Activated naive CD4-positive, alpha-beta T cell treated with anti-CD3 and anti-CD28 coated beads for 36 hours (primary cell): ENCODE results near the gene GDE1. TPM values are rescaled to one million over a fixed set of nuclear protein-coding genes. Genes with fewer than 3 reads are reported as not detected.

Source experiments
- CTCF ChIA-PET: fragments of 350-600 bp; sonication (Branson Sonifier 250); formaldehyde crosslinking; loops from one replicate; lab custom pipeline; 2021; ENCODE audit warnings: antibody characterized with exemption; lab: Charles Lee
- DNase-seq: peaks from one replicate; pipeline ENCODE4 v3.0.0-alpha.2; 2020
- H3K27ac Mint-ChIP-seq: one replicate; pipeline ENCODE4 v1.8.0; 2021; ENCODE audit warnings: mild to moderate bottlenecking, mixed read lengths
- H3K27me3 Mint-ChIP-seq: one replicate; pipeline ENCODE4 v1.8.0; 2021; ENCODE audit warnings: low read depth, mixed read lengths
- H3K36me3 Mint-ChIP-seq: one replicate; pipeline ENCODE4 v1.8.0; 2021; ENCODE audit warnings: low read depth, mixed read lengths
- H3K4me1 Mint-ChIP-seq: one replicate; pipeline ENCODE4 v1.8.0; 2021; ENCODE audit warnings: low read depth, mixed read lengths
- H3K4me3 Mint-ChIP-seq: one replicate; pipeline ENCODE4 v1.8.0; 2021; ENCODE audit warnings: mild to moderate bottlenecking, moderate library complexity, mixed read lengths
- H3K9me3 Mint-ChIP-seq: one replicate; pipeline ENCODE4 v1.8.0; 2021; ENCODE audit warnings: mixed read lengths
- intact Hi-C: fragments of 100-400 bp; cut with micrococcal nuclease; formaldehyde crosslinking; loops from one replicate; pipeline ENCODE4 v1.15.1; 2023
- total RNA-seq, 2 experiments: library from RNA; stranded (reverse); gene quantifications; one replicate each; pipeline ENCODE4 v1.2.3, GENCODE V29; 2021

GDE1 gene
- total RNA-seq, 2 experiments from 2014 or later, result 13.3 to 17.1 TPM

DNA sequence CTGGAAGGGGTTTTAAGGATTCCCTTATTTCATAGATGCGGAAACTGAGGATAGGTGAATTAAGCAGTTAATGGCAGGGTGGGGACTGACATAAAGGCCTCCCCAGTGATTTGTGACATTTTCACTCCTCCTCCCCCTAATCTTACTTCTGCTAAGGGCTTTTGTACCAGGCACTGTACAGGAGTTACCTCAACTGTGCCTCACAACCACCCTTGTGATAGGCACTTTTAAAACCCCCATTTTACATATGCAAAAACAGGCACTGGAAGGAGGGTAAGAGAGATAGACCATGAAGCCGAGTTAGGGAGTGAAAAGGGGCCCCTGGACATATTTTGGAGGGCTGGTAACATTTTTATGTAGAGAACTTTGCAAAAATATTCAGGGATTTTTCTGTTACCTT lies 862 bp upstream of the GDE1 start:
- CTCF ChIA-PET, result interaction anchor here (0.7 kb wide), 1 partner anchor 720 kb away, joined by 3 read pairs; no protein-coding TSS in a partner anchor
- Mint-ChIP-seq H3K4me3 (peak overlapping the region; percentile 84), H3K27ac (no peak overlapping the region), H3K27me3 (no peaks in the 10 kb centered on the region), H3K36me3 (peaks cover 5% of the 10 kb centered on the region), H3K9me3 (no peaks in the 10 kb centered on the region), H3K4me1 (peaks cover 41% of the 10 kb centered on the region)
- no peak for DNase-seq
- intact Hi-C loops, result loop anchor here (1.0 to 10.0 kb wide), 8 partner anchors 33 to 1218 kb away; partner anchors contain the start of genes ARL6IP1, COQ7, IQCK and KNOP1

DNA sequence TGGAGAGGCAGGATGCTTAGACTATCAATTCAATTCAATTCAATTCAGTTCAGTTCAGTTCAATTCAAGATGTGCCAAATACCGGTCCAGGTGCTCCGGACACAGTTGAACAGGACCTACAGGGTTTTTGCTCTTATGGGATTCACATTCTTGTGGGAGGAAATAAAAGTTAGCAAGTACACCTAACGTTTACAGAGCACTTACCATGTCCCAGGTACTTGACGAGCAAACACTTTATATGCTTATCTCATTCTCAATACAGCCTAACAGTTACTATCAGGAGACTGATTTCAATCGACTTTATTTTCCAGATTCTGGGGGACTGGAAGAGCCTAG lies 467 bp upstream of the GDE1 start:
- peak overlapping the region; percentile 84 for H3K4me3 Mint-ChIP-seq
- peaks cover 3% of the 10 kb centered on the region for H3K36me3 Mint-ChIP-seq
- H3K9me3 Mint-ChIP-seq, result no peaks in the 10 kb centered on the region
- peaks cover 44% of the 10 kb centered on the region for H3K4me1 Mint-ChIP-seq
- H3K27ac Mint-ChIP-seq, result peak overlapping the region; percentile 52
- intact Hi-C loops, result loop anchor here (1.0 to 10.0 kb wide), 6 partner anchors 175 to 1218 kb away; partner anchors contain the start of genes ARL6IP1, IQCK, KNOP1 and SMG1
- no peak for DNase-seq
- CTCF ChIA-PET, result no interaction called here
- H3K27me3 Mint-ChIP-seq, result no peaks in the 10 kb centered on the region

DNA sequence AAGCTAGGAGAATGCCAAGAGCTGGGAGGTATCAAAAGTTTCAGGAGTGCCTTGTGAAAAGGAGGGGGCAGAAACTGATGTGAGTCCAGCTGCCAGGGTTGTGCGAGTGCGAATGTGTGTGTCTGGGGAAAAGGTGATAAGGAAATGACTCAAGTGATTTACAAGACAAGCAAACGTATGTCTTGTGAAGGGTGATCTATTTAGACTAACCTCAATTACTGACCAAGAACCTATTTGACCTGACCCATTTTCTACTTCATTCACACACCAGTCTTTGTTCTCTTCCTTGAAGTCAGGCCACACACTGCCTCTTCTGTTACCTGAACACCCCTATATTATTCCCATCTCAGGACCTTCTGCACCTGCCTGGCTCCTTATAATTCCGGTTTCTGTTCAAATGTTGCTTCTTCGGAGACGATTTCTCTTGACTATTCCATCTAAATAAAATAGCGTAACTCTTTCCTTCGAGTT lies 1.0 kb downstream of the GDE1 start:
- H3K4me1 Mint-ChIP-seq, result peaks cover 45% of the 10 kb centered on the region
- peak; percentile 41 for DNase-seq
- CTCF ChIA-PET, result no interaction called here

GRCh38 chr16:19518388-19518787 lies 3.5 kb downstream of the GDE1 start:
- Mint-ChIP-seq H3K27me3 (no peaks in the 10 kb centered on the region), H3K4me3 (no peak overlapping the region), H3K4me1 (peaks cover 45% of the 10 kb centered on the region), H3K9me3 (no peaks in the 10 kb centered on the region), H3K36me3 (peaks cover 9% of the 10 kb centered on the region), H3K27ac (no peak overlapping the region)
- CTCF ChIA-PET, result no interaction called here
- DNase-seq, result no peak
- intact Hi-C loops, result no loop called here

More for the DNA sequence above, 1.0 kb downstream of the GDE1 start:
- intact Hi-C loops, result loop anchor here (5.0 to 10.0 kb wide), 2 partner anchors 176 to 226 kb away; no protein-coding TSS in a partner anchor
- Mint-ChIP-seq H3K36me3 (peaks cover 9% of the 10 kb centered on the region), H3K27ac (no peak overlapping the region), H3K9me3 (no peaks in the 10 kb centered on the region), H3K27me3 (no peaks in the 10 kb centered on the region), H3K4me3 (peak overlapping the region; percentile 84)

DNA sequence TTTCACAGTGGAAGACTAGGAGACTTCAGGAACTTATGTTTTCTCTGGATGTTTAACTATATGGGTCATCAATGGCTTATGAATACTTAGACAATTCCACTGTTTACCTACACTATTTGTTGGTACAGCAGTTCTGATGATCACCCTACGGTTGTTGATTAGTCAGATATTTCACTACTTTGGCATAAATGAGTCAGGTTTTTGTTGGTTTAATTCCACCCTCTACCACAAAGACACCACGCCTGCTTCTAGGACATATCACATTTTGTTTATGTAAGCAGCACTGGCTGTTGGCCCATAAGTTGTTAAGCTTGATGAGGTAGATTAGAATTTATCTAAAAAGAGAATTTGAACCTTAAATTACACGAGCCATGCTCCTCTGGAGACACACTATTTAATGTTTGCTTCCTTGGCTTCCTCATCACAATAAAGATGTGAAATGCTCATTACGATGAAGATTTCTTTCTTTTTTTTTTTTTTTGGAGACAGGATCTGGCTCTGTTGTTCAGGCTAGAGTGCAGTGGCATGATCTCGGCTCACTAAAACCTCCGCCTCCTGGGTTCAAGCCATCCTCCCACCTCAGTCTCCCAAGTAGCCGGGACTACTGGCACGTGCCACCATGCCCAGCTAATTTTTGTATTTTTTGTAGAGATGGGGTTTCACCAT lies 4.3 kb downstream of the GDE1 start:
- peaks cover 14% of the 10 kb centered on the region for H3K36me3 Mint-ChIP-seq
- intact Hi-C loops, result no loop called here
- peaks cover 44% of the 10 kb centered on the region for H3K4me1 Mint-ChIP-seq
- H3K27me3 Mint-ChIP-seq, result no peaks in the 10 kb centered on the region
- H3K27ac Mint-ChIP-seq, result no peak overlapping the region
- H3K4me3 Mint-ChIP-seq, result no peak overlapping the region
- no peaks in the 10 kb centered on the region for H3K9me3 Mint-ChIP-seq
- CTCF ChIA-PET, result interaction anchor here (2.1 kb wide), 1 partner anchor 14 kb away, joined by 14 read pairs; no protein-coding TSS in a partner anchor
- no peak for DNase-seq

GRCh38 chr16:19515757-19516156 lies 6.1 kb downstream of the GDE1 start:
- Mint-ChIP-seq H3K9me3 (no peaks in the 10 kb centered on the region), H3K36me3 (peaks cover 21% of the 10 kb centered on the region), H3K4me1 (peaks cover 33% of the 10 kb centered on the region), H3K27me3 (no peaks in the 10 kb centered on the region), H3K27ac (no peak overlapping the region), H3K4me3 (no peak overlapping the region)
- intact Hi-C loops, result no loop called here
- CTCF ChIA-PET, result interaction anchor here (2.1 kb wide), 1 partner anchor 13 kb away, joined by 14 read pairs; no protein-coding TSS in a partner anchor
- no peak for DNase-seq

DNA sequence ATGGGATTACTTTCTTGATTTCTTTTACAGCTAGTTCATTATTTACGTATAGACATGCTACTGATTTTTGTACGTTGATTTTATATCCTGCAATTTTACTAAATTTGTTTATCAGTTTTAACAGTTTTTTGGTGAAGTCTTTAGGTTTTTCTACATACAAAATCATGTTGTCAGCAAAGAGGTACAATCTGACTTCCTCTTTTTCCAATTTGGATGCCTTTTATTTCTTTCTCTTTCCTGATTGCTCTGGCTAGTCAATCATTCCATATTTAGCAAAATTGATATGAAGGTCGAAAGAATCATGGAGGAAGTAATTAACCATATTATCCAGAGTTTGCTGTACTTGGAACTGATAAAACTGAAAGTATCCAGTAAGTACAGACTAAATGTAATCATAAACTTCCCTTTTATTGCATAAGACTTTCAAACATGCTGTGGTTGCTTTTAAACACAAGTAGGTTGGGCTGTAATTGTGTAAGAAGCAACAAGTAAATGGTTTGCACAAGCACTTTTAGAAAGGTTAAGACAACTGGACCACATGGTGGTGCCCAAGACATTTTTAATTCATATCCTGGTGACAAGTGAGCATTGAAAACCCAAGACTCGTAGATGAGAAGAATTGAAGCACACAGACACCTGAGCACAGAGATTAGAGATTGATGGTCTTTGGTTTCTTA lies 8.4 kb downstream of the GDE1 start:
- CTCF ChIA-PET, result interaction anchor here (0.6 to 1.2 kb wide), 2 partner anchors 10 to 19 kb away, joined by 3 read pairs; no protein-coding TSS in a partner anchor
- Mint-ChIP-seq H3K27me3 (no peaks in the 10 kb centered on the region), H3K9me3 (no peaks in the 10 kb centered on the region), H3K4me3 (no peak overlapping the region), H3K27ac (no peak overlapping the region), H3K4me1 (peaks cover 18% of the 10 kb centered on the region), H3K36me3 (peaks cover 20% of the 10 kb centered on the region)
- no peak for DNase-seq
- intact Hi-C loops, result no loop called here

GRCh38 chr16:19512297-19512696 lies 9.6 kb downstream of the GDE1 start:
- CTCF ChIA-PET, result no interaction called here
- Mint-ChIP-seq H3K4me3 (no peak overlapping the region), H3K27ac (no peak overlapping the region), H3K27me3 (no peaks in the 10 kb centered on the region), H3K9me3 (no peaks in the 10 kb centered on the region), H3K4me1 (peaks cover 11% of the 10 kb centered on the region), H3K36me3 (peaks cover 20% of the 10 kb centered on the region)
- no peak for DNase-seq
- intact Hi-C loops, result no loop called here

- intact Hi-C loops, result no loop called here
- no peak overlapping the region for H3K4me3 Mint-ChIP-seq
- H3K27ac Mint-ChIP-seq, result no peak overlapping the region
- no peaks in the 10 kb centered on the region for H3K4me1 Mint-ChIP-seq
- H3K27me3 Mint-ChIP-seq, result no peaks in the 10 kb centered on the region
- CTCF ChIA-PET, result no interaction called here
- no peak for DNase-seq
- H3K36me3 Mint-ChIP-seq, result peaks cover 17% of the 10 kb centered on the region
- H3K9me3 Mint-ChIP-seq, result no peaks in the 10 kb centered on the region
Observed at GRCh38 chr16:19507867-19508266, 14.0 kb downstream of the GDE1 start.

DNA sequence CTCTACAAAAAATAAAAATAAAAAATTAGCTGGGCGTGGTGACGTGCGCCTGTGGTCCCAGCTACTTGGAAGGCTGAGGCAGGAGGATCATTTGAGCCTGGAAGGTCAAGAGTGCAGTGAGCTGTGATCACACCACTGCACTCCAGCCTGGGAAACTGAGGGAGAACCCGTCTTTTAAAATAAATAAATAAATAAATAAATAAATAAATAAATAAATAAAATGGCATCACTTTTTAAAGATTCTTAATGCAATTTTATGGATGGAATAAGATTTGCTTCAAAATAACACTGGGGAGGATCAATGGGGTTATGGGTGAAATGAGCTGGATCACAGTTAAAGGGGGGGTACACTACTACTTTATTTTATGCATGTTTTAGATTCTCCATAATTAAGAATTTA lies 14.9 kb downstream of the GDE1 start:
- intact Hi-C loops, result no loop called here
- no peak overlapping the region for H3K27ac Mint-ChIP-seq
- DNase-seq, result no peak
- CTCF ChIA-PET, result no interaction called here
- no peaks in the 10 kb centered on the region for H3K27me3 Mint-ChIP-seq
- H3K36me3 Mint-ChIP-seq, result peaks cover 16% of the 10 kb centered on the region
- no peaks in the 10 kb centered on the region for H3K9me3 Mint-ChIP-seq
- no peaks in the 10 kb centered on the region for H3K4me1 Mint-ChIP-seq
- no peak overlapping the region for H3K4me3 Mint-ChIP-seq

- Mint-ChIP-seq H3K36me3 (peaks cover 17% of the 10 kb centered on the region), H3K4me1 (no peaks in the 10 kb centered on the region), H3K27me3 (no peaks in the 10 kb centered on the region), H3K9me3 (no peaks in the 10 kb centered on the region), H3K27ac (no peak overlapping the region), H3K4me3 (no peak overlapping the region)
- CTCF ChIA-PET, result interaction anchor here (0.7 kb wide), 1 partner anchor 113 kb away, joined by 3 read pairs; no protein-coding TSS in a partner anchor
- intact Hi-C loops, result no loop called here
- no peak for DNase-seq
Observed at GRCh38 chr16:19505600-19506303, 16.1 kb downstream of the GDE1 start.

DNA sequence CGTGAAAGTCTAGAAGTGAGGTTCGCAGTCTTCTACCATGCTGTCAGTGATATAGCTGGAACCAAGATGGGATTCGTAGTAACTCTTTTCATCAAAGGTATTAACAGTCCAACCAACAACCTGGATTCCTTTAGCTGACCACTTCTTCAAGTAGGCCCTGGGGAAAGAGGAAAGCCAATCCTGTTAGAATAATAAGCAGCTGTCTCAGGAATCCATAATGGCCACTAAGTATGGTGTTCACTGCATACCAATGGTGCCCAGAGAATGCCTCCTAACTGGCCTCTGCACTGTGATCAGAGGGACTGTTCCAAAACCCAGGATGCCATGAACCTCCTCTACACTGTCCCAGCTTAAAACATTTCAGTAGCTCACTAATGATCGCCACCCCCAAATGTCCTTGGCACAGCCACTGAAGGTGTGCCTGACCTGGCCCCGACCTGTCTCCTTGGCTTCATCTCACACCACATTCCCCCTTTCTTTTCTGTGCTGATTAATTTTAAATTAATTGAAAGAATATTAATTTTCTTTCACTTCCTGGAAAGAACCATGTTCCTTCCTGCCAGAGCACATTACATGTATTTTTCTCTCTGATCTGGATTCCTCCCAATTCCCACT lies 18.3 kb downstream of the GDE1 start:
- H3K27ac Mint-ChIP-seq, result no peak overlapping the region
- no peaks in the 10 kb centered on the region for H3K27me3 Mint-ChIP-seq
- H3K9me3 Mint-ChIP-seq, result no peaks in the 10 kb centered on the region
- DNase-seq, result no peak
- peaks cover 19% of the 10 kb centered on the region for H3K36me3 Mint-ChIP-seq
- intact Hi-C loops, result loop anchor here (5.0 kb wide), 1 partner anchor 336 kb away; the partner anchor contains the start of gene SYT17
- no peak overlapping the region for H3K4me3 Mint-ChIP-seq
- no peaks in the 10 kb centered on the region for H3K4me1 Mint-ChIP-seq
- CTCF ChIA-PET, result interaction anchor here (1.0 to 3.3 kb wide), 10 partner anchors 10 to 322 kb away, joined by 3 to 18 read pairs (median 4); partner anchors contain the start of gene CLEC19A
